ENCODE measurements around the gene ZFP57. TPM values are rescaled to one million over a fixed set of nuclear protein-coding genes. Genes with fewer than 3 reads are reported as not detected.

The ZFP57 gene
- total RNA-seq, 2 experiments from 2014 or later, result 14.1 to 16.1 TPM

- Mint-ChIP-seq H3K4me1 (peaks cover 12% of the 10 kb centered on the region), H3K9me3 (ENCODE audit: low read depth) (no peaks in the 10 kb centered on the region), H3K27me3 (peaks cover 27% of the 10 kb centered on the region), H3K27ac (no peak overlapping the region), H3K4me3 (no peak overlapping the region), H3K36me3 (no peaks in the 10 kb centered on the region)
- CTCF ChIA-PET, result interaction anchor here (1.1 to 1.4 kb wide), 2 partner anchors 16 to 28 kb away, joined by 3 read pairs; no protein-coding TSS in a partner anchor
- DNase-seq (no peak), ATAC-seq (no peak)
Measured at GRCh38 chr6:29625337-29625930, 55.5 kb downstream of the ZFP57 start.

- DNase-seq (no peak), ATAC-seq (no peak)
- H3K36me3 Mint-ChIP-seq, result no peaks in the 10 kb centered on the region
- peaks cover 18% of the 10 kb centered on the region for H3K27me3 Mint-ChIP-seq
- no peak overlapping the region for H3K4me3 Mint-ChIP-seq
- no peaks in the 10 kb centered on the region for H3K9me3 Mint-ChIP-seq (ENCODE audit: low read depth)
- no peak overlapping the region for H3K27ac Mint-ChIP-seq
- CTCF ChIA-PET, result interaction anchor here (1.2 to 1.9 kb wide), 3 partner anchors 15 to 29 kb away, joined by 3 to 5 read pairs (median 4); no protein-coding TSS in a partner anchor
- peaks cover 11% of the 10 kb centered on the region for H3K4me1 Mint-ChIP-seq
Measured at GRCh38 chr6:29624520-29624961, 56.4 kb downstream of the ZFP57 start.

Other genes starting within 250 kb of the ZFP57 start
- not detected for gene OR10C1, start 241.8 kb downstream of the ZFP57 start, total RNA-seq
- gene OR11A1, start 224.1 kb downstream of the ZFP57 start, total RNA-seq, result not detected
- not detected for gene OR2H1, start 224.0 kb downstream of the ZFP57 start, total RNA-seq
- not detected for gene MAS1L, start 193.2 kb downstream of the ZFP57 start, total RNA-seq
- 1 to 10 TPM in 1 of 2 experiments, not detected in 1; 1.6 TPM for gene UBD, start 121.4 kb downstream of the ZFP57 start, total RNA-seq
- not detected for gene OR2H2, start 96.0 kb downstream of the ZFP57 start, total RNA-seq
- 1 to 10 TPM; 6.0 to 8.1 TPM for gene GABBR1, start 48.0 kb downstream of the ZFP57 start, total RNA-seq
- gene MOG, start 24.1 kb downstream of the ZFP57 start, total RNA-seq, result not detected
- 100 to 1,000 TPM; 300 to 444 TPM for gene HLA-F, start 42.3 kb upstream of the ZFP57 start, total RNA-seq
- gene HLA-G, start 146.7 kb upstream of the ZFP57 start, total RNA-seq, result under 1 TPM; 0.66 to 0.85 TPM

Data from activated CD8-positive, alpha-beta memory T cell treated with anti-CD3 and anti-CD28 coated beads, Interleukin-2, amount 10 ng/mL, durations not matched to agents 7 days and 5 days (primary cell).